ENCODE measurements around the gene C2CD3. TPM values are rescaled to one million over a fixed set of nuclear protein-coding genes. Genes with fewer than 3 reads are reported as not detected.

Gene C2CD3
- total and polyA plus RNA-seq, 10 of the 15 experiments (the other 5 are each of a cell fraction or from before 2014, with no cell fraction given), result 2.3 to 24.0 (median 16.3) TPM

- TF ChIP-seq CREB1 (IDR thresholded peaks at IDR 0.05; ENCODE audit: low read depth) (peak; percentile 87), MXI1 (IDR thresholded peaks at IDR 0.05; ENCODE audit: low read depth, low read length) (peak; percentile 95), PAX5 (IDR thresholded peaks at IDR 0.05; ENCODE audit: borderline replicate concordance, low read depth, low read length) (peak; percentile 78; the same call in 1 of the 2 replicates), LARP7 (IDR thresholded peaks at IDR 0.05) (peak; percentile 81), NRF1 (conservative IDR thresholded peaks at IDR 0.05; ENCODE audit: low read depth, low read length) (peak; percentile 98), HCFC1 (IDR thresholded peaks at IDR 0.05; ENCODE audit: low read length) (peak; percentile 89), SP1 (IDR thresholded peaks at IDR 0.05; ENCODE audit: low read depth, low read length) (peak; percentile 65), REST (IDR thresholded peaks at IDR 0.05; ENCODE audit: low read depth, low read length) (peak; percentile 80), GATAD2B (conservative IDR thresholded peaks at IDR 0.05; ENCODE audit: low read depth) (peak; percentile 23; the same call in 1 of the 2 replicates), TAF1 (IDR thresholded peaks at IDR 0.05; ENCODE audit: borderline replicate concordance, low read depth, low read length) (peak; percentile 25; the same call in 1 of the 2 replicates), TCF12 (IDR thresholded peaks at IDR 0.05; ENCODE audit: low read depth, low read length) (peak; percentile 35; the same call in 1 of the 2 replicates), EGR1 (IDR thresholded peaks at IDR 0.05; ENCODE audit: borderline replicate concordance in 1 of 2, low read depth in 2 of 2, low read length in 2 of 2) (peak in 1 of 2 experiments; percentile 89; a peak in 2 of 3 replicates), JUNB (IDR thresholded peaks at IDR 0.05) (no peak), NFYB (IDR thresholded peaks at IDR 0.05; ENCODE audit: insufficient read depth, low read depth, low read length) (peak; percentile 47; the same call in 1 of the 2 replicates), CHD2 (IDR thresholded peaks at IDR 0.05; ENCODE audit: borderline replicate concordance, low read depth, low read length) (peak; percentile 22), GABPA (IDR thresholded peaks at IDR 0.05; ENCODE audit: low read depth) (peak; percentile 90), TCF3 (IDR thresholded peaks at IDR 0.05; ENCODE audit: borderline replicate concordance, insufficient read depth, low read depth, low read length) (0 out of 2 replicates have a peak, but pooled peaks have one; percentile 31), DPF2 (IDR thresholded peaks at IDR 0.05) (no peak), MYC (IDR thresholded peaks at IDR 0.05; ENCODE audit: insufficient read depth, insufficient read length, insufficient replicate concordance, low read length, severe bottlenecking) (no peak), IRF4 (IDR thresholded peaks at IDR 0.05; ENCODE audit: low read depth, low read length) (0 out of 2 replicates have a peak, but pooled peaks have one; percentile 14), BHLHE40 (IDR thresholded peaks at IDR 0.05; ENCODE audit: borderline replicate concordance in 1 of 2, low read depth in 2 of 2, low read length in 1 of 2) (peak in 1 of 2 experiments; percentile 65; a peak in 1 of 4 replicates)
- TF ChIP-seq, protein P1, sequence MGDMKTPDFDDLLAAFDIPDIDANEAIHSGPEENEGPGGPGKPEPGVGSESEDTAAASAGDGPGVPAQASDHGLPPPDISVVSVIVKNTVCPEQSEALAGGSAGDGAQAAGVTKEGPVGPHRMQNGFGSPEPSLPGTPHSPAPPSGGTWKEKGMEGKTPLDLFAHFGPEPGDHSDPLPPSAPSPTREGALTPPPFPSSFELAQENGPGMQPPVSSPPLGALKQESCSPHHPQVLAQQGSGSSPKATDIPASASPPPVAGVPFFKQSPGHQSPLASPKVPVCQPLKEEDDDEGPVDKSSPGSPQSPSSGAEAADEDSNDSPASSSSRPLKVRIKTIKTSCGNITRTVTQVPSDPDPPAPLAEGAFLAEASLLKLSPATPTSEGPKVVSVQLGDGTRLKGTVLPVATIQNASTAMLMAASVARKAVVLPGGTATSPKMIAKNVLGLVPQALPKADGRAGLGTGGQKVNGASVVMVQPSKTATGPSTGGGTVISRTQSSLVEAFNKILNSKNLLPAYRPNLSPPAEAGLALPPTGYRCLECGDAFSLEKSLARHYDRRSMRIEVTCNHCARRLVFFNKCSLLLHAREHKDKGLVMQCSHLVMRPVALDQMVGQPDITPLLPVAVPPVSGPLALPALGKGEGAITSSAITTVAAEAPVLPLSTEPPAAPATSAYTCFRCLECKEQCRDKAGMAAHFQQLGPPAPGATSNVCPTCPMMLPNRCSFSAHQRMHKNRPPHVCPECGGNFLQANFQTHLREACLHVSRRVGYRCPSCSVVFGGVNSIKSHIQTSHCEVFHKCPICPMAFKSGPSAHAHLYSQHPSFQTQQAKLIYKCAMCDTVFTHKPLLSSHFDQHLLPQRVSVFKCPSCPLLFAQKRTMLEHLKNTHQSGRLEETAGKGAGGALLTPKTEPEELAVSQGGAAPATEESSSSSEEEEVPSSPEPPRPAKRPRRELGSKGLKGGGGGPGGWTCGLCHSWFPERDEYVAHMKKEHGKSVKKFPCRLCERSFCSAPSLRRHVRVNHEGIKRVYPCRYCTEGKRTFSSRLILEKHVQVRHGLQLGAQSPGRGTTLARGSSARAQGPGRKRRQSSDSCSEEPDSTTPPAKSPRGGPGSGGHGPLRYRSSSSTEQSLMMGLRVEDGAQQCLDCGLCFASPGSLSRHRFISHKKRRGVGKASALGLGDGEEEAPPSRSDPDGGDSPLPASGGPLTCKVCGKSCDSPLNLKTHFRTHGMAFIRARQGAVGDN (IDR thresholded peaks at IDR 0.05), result peak; percentile 82
Observed at GRCh38 chr11:74170694-74171629, at the start of gene C2CD3, which contains the start of gene PPME1 (continued).
